GDM1 (cell line): ENCODE measurements around the gene LDLRAD3.

Source experiments
- DNase-seq: peaks from one replicate; lab custom pipeline; 2025; lab: John Stamatoyannopoulos, UW

The LDLRAD3 gene

DNA sequence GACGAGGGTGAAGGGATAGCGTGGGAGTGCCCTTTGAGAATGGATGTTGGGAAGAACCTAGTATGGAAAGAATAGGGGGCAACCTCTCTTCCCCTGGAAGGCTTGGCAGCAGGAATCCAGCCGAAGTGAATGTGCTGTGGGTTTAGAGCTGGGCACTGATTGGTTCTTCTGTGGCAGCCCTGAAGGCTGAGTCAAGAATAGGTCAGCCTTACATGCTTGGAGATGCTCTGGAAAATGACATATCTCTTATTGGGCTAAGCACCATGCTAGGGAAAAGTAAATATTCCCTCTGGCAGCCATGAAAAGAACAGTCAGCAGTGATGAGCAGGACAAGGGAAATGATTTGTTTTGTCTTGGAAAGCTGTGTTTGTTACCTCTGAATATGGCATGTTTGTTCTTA, 195.9 kb downstream of the LDLRAD3 start:
- DNase-seq, result no peak

DNA sequence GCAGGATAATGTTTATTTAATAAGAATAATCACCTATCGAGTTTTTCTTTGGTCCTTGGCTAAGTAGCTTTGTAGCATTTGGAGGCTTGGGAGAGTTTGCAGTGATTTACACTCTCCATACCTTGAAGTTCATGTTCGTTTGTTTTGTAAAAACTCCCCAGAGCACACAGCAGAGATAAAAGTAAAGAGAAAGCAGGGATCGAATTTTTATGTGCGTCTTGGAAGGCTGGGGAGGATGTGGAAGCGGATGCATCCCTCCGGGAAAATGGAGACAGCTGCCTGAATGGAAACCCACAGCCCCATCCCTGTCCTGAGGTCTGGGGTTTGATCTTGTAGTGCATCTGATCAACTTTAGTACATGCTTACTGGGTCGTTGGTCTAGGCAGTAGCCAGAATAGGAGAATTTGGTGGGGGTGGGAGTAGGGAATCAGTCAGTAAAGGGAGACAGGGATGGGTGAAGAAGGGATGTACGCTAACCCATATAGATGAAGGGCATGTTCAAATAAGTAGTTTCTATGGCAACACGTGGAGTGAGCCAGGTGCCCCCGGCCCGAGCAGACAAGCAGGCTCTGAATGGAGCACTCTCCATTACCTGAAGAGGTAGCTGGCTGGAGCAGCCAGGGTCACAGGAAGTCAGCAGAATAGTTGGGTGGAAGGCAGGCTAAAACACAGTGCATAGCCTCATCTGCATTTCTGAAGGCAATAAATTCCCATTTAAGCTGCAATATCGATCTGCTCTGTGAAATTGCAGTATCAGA, 197.5 kb downstream of the LDLRAD3 start:
- no peak for DNase-seq

DNA sequence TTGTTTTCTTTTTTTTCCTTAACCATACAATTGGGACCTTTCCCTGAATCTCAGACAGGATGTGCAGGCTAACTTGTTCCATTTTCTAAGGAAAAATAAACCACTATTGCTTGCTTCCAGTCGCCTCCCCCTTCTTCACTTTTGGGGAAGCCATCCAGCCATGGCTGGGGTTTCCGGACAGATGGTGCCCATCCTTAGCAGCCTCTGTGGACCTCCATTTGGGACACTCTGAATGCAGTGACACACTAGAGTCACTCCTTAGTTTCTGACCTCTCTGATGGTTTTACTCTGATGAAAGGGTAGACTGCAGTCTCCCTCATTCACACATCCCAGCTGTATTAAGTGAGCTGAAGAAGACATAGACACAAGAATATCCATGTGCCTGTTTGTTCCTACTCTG, 198.1 kb downstream of the LDLRAD3 start:
- DNase-seq, result no peak

DNA sequence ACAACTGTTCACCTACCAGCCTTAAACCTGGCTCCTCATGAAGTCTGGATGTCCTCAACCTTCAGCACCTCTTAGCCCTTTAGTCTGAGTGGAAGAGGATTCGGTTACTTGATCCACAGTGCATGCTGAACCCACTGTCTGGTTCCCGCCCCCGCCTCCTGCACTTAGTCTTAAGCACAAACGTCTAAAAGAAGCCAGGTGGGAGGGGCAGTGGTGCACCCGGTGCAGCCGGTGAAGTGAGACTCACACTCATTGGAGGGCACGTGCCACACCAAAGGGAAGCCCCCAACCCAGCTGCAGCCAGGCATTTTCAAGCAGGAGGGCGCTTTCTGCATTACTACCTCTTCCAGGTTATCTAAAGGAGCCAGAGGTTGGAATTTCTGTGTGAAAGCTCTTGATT, 198.6 kb downstream of the LDLRAD3 start:
- no peak for DNase-seq

DNA sequence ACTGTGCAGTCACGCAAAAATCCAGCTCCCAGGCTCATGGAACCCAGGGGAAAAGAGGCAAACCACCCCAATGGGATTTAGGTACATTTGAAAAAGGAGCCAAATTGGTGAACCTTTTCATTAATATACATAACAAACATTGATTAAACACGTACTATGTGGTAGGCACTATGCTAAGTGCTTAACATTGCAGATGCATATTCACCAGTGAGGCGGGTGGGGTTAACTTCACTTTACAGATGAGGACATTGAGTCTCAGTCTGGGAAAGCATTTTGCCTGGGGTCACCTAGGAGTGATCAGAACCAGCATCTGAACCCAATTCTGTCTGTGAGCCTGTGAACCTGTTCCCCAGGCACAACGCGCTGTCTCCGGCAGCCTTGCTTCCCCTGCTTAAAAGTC, 199.0 kb downstream of the LDLRAD3 start:
- no peak for DNase-seq

DNA sequence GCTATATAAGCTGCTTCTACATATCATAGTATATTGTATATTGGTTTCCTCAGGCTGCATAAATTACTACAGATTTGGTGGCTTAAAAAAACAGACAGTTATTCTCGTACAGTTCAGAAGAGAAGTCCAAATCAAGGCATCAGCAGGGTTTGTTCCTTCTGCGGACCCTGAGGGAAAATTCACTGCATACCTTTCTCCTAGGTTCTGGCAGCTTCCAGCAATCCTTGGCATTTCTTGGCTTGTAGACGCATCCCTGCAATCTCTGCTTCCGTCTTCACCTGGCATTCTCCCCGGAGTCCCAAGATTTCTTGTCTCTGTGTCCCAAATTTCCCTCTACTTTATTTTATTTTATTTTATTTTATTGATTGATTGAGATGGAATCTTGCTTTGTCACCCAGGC, 202.6 kb downstream of the LDLRAD3 start:
- DNase-seq, result no peak

DNA sequence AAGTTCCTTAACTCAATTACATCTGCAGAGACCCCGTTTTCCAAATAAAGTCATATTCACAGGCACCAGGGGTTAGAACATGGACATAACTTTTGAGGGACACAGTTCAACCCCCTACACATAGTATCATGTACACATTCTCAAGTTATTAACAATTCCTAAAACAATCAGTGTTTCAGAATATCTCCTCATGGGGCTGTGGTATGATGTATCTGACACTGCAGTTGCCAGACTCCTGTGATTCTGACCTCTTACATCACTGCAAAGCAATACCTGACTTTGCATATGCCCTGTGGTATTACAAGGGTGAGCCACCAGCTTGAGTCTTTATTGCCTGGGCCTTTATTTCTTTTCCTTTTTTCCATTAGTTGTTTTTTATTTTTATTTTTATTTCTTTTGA, 203.6 kb downstream of the LDLRAD3 start:
- no peak for DNase-seq

DNA sequence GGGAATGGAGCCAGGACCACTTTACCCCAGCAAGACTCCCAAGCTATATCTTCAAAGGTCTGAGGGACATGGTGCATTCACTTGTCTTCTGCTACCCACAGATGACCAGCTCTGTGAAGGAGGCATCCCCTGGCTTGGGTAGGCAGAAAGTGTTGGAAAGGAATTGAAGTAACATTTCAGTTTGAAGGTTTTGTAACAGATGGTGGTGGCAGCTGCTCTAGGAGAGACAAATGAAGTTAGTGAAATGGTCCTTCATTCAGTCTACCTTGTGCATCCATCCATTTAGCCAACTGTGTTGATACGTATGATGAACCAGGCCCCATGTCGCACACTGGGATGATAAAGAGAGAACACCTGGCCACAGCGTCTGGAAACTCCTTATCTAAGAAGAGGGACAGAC, 204.8 kb downstream of the LDLRAD3 start:
- no peak for DNase-seq

DNA sequence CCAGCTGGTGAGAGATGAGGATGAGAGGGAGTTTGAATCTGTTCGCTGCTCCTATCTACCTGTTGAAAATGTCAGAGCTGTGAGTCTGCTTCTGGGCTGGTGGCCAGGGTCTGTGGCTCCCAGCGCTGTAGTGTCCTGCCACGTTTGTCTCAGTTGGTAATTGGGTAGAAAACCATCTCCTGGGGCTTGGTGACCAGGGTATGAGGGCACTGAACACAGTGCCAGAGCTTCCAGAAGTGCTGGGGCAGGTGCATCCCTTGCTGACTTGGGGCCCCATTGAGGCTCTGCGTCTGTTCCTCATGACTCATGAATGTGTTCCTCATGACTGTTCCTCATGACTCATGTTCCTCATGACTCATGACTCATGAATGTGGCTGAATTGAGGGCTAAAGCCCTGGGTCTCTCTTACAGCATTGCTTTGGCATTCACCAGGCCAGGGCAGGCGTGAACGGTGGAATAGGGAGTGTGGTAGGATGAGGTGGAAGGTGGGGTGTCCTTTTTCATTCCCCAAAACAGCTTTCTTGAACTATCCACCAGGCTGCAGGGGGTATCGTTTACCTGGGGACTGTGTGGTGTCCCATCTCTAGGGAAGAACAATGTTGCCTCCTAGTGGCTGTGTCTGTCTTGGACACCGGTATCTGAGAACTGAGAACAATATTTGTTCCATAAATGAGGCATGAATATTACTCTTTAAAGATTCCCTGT, 205.8 kb downstream of the LDLRAD3 start:
- peak; percentile 71 for DNase-seq

DNA sequence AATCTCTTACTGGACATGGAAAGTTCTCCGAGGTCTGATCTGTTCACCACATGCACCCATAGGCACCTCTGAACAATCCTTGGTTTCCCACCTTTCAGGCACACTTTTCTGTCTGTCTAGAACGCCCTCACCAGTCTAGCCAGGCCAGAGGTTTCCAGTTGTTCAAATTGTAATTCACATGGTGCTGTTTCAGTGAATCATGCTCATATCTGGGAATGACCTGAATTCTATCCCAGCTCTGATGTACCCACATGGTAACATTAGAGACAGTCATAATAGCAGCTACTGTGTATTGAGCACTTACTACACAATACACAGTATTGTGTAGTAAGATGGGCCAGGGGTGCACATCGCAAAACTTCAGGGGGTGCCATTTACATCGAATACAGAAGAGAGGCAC, 207.1 kb downstream of the LDLRAD3 start:
- no peak for DNase-seq

DNA sequence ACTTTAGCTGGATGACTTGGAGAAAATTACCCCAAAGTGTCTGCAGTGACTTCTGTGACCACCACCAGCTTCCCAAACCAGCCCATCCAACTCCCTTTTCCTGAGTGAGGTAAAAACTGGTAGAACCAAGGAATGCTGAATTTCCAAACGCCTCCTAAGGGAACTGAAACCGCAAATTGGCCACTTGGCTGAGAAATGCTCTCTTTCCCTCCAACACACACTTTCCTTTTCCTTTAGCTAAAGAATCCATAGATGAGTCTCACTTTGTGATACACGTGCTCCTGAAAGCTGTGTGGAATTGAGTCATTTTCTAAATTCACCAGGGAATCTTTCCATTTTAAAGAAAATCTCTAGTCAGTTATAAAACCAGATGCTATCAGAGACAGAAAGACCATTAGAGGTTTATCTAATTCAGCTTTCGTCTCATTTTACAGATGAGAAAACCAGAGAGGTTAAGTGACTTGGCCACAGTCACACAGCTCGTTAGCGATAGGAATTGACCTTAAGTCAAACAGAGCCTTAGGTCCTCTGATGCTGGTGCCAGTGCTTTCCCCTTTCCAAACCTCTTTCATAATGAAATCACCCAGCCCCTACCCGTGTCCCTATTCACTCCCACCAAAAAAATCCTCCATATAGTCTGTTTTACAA, 208.2 kb downstream of the LDLRAD3 start:
- DNase-seq, result no peak

DNA sequence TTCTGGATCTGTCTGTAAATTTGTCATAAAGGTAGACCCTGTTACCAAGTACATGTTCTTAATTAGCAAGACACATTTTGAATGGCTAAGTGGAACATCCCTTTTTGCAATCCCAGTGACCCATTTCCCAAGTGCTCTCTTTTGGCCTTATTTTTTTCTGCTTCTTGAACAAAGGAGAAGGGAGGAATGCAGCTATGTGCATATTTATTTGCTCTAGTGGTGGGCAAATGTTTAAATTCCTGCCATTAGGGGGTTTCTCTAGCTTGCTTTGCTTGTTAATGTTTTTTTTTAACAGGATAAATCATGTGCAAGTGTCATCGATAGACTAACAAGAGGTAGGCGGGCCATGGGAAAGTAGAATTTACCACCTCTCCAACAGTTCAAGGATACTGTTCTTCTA, 209.7 kb downstream of the LDLRAD3 start:
- no peak for DNase-seq

DNA sequence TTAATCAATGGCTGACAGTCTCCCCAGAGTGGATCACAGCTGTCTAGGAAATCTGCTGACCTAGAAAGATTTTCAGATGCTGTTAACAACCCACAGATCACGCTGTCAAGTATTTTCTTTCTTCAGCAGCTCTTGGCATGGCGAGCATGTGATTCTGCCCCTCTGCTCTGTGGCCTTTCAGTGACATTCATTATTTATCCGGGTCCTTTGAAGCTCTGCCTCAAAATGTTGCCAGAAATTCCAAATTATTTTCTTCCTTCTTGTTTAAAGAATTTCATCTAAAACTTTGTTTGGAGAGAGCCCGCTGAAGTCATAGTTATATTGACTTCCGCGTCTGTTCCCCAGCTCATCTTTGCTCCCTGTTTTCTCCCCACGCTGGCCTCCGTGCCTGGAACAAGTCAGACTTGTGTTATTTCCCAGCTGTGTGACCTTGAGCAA, 211.3 kb downstream of the LDLRAD3 start:
- no peak for DNase-seq

DNA sequence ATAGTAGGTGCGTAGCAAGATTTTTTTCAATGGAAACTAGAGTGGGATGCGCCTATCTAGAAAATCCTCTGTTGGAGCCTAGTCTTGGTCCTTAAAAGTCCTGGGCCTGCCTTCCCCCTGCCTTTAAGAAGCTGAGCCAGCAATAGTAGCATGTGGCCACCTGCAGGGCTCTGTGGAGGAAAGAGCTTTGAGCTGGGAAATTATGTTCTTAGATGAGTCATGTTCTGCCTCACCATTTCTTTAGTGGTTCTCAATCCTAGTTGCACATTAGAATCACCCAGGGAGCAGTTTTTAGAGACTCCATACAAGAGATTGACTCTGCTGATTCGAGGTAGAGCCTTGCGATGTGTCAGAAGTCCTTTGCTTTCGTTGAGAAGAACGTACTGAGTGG, 211.9 kb downstream of the LDLRAD3 start:
- DNase-seq, result no peak

DNA sequence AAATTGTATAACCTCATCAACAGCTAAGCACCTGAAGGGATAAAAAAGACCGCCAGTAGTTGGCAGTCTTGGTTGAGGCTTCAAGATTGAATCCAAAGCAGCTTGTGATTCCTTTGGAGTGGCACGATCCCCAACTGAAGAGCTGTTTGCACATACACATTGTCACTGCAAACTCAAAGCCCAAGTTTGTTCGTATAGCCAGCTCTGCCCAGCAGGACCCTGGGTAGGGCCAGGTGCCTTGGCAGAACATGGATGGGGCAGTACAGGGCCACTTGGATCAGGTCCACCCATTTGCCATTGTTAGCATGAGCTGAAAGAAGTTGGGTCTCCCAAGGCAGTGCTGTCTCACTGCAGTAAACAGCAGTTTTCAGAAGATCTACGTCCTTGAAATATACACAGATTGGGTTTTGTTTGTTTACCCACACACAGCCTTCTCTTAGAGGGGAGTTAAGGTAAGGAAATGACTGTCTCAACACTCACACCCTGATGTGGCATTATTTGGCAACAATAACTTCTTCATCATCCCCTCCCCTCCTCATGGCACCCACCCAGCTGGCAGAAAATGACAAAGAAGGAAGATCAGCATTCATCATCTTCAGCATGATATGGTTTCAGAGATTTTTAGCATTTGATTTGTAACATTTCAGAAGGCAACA, 212.4 kb downstream of the LDLRAD3 start:
- no peak for DNase-seq

DNA sequence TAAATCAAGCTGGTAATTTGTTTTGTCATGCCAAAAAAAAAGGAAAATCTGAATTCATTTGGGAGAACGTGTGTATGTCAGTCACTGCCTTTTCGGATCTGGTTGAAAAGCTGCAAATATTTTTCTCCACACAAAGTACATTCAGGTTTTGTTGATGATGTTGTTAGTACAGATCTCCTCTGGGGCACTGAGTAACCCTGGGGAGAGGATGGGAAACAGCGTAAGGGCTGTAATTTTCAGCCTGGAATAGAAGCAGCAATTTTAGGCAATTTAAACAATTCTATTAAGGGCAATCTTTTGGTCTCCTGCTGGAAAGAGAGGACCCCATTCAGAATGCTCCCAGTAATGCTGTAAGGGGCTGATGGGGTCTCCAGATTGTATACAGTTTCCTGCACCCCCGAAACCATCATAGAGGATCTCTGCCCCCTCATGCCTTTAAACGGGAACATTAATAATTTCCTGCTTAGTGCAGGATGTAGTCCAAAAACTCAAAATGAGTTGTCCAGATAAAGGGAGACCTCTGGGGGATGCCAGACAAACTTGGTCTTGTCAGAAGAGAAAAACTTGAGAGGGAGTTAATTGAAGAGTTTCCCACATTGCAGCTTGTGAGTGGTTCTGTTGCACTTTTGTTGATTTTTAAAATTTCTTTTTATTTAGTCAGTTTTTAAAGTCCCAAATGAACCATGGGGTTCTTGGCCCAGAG, 213.1 kb downstream of the LDLRAD3 start:
- DNase-seq, result no peak

DNA sequence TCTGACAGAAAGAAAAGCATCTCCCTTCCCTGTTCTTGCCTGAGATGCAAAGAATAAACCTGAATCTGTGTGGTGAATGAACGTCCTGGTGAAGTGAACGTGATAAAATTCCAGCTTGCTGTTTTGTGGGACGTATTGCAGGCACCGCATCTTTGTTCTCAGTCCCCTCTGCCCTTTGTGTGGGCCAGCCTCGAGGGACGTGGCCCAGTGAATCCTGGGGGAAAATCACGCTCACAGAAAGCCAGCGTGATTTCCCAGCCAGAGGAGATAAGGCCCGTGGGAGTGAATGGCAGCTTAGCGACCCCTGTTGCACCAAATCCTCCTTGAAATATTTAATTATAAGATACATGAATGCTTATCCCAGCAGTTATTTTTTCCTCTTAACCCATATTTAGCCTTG, 216.2 kb downstream of the LDLRAD3 start:
- DNase-seq, result no peak

DNA sequence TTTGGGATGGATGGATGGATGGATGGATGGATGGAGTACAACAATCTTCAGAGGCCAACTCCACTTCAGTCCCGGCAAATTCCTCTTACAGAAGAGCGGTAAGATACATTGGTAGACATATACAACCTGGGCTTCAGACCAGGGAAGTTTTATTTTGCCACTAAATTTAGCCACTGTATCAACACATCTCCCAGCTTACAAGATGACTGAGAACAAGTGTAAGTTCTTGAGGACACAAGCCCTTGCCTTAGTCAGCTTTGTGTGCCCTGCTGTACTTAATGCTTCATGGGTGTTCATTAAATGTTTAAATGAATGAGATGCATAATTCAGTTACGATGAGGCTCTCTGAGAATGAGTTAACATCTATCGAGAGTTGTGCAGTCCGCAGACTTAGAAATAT, 217.7 kb downstream of the LDLRAD3 start:
- no peak for DNase-seq

DNA sequence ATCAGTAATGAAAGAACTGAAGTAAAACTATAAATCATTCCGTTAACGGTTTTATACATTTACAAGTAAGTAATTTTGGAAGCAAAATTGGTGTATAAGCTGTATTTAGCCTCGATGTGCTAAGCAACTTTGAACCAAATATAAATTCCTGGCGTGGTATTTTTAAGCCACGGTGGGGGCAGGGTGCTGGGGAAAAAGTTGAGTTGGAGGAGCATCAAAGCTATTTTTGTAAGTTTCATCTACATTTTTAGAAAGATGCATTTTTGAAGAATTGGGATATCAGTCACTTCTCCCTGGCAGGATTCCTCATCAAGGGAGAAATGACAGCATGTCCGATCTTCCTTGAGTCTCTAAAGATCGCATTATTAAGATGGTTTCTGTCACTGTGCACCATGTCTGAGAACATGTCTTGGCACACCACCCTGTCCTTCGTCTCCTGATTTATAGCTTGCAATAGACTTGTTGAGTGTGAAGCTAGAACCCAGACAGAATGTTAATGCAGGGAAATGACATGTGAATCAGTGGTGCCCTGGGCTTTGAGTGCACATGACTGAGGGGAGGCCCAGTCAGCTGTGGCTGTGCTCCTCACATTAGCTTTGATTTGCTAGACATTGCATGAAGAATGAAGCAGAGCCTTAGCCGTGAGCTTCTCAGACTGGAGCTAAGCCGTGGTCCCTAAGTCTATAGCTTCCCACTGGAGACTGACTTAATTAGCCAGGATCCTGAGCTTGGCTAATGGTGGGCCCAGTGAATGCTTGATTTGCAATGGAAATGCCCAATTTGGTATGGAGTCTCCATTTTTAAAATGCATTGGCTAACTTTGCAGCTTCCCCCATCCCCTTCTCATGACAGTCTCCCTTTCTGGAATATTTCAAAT, 218.4 kb downstream of the LDLRAD3 start:
- no peak for DNase-seq

DNA sequence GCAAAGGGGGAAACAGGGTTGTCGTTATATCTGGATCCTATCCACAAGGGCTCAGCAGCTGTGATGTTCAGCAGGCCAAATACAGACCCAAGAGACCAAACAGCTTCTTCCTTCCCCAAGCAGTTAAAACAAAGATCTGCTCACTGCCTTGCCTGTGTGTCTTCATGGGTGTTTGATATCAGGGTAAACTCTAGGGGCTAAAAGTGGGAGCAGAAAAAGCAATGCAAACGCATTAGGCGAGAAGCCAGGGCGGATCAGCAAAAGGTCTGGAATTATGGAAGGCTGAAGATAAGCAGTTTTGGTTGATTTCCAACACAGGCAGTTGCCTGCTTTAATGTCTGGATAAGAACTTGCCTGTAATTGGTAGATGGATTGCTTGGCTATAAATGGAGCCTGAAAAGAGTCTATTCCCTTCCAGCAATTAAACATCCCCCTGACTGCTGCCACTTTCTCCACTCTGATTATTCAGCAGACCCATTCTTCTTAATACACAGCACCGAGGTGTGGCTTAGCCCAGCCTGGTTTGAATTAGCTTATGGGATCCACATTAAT, 219.1 kb downstream of the LDLRAD3 start:
- DNase-seq, result no peak
